ENCODE measurements around the gene SURF2. TPM values are rescaled to one million over a fixed set of nuclear protein-coding genes. Genes with fewer than 3 reads are reported as not detected.

The SURF2 gene
- total RNA-seq, 1 experiment from 2014 or later = 20.6 TPM

GRCh38 chr9:133393399-133393798, 37.0 kb downstream of the SURF2 start:
- BruUV-seq (replicated peaks) = no TSS peak
- DNase-seq = no peak
- Mint-ChIP-seq H3K27me3 (ENCODE audit: unreplicated experiment) (peaks cover 64% of the 10 kb centered on the region), H3K36me3 (ENCODE audit: insufficient read depth, unreplicated experiment) (no peaks in the 10 kb centered on the region), H3K4me1 (ENCODE audit: low read depth, unreplicated experiment) (no peaks in the 10 kb centered on the region), H3K4me3 (ENCODE audit: low read depth, unreplicated experiment) (no peak overlapping the region), H3K9me3 (ENCODE audit: low read depth, unreplicated experiment) (no peaks in the 10 kb centered on the region), H3K27ac (ENCODE audit: unreplicated experiment) (no peak overlapping the region)
- CTCF ChIA-PET = no interaction called here
- intact Hi-C loops (cut with micrococcal nuclease; ENCODE audit: unreplicated experiment) = no loop called here
- TF ChIP-seq, protein P1, sequence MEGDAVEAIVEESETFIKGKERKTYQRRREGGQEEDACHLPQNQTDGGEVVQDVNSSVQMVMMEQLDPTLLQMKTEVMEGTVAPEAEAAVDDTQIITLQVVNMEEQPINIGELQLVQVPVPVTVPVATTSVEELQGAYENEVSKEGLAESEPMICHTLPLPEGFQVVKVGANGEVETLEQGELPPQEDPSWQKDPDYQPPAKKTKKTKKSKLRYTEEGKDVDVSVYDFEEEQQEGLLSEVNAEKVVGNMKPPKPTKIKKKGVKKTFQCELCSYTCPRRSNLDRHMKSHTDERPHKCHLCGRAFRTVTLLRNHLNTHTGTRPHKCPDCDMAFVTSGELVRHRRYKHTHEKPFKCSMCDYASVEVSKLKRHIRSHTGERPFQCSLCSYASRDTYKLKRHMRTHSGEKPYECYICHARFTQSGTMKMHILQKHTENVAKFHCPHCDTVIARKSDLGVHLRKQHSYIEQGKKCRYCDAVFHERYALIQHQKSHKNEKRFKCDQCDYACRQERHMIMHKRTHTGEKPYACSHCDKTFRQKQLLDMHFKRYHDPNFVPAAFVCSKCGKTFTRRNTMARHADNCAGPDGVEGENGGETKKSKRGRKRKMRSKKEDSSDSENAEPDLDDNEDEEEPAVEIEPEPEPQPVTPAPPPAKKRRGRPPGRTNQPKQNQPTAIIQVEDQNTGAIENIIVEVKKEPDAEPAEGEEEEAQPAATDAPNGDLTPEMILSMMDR (IDR thresholded peaks at IDR 0.05; ENCODE audit: unreplicated experiment) = no peak

- no peak for DNase-seq
- H3K4me1 Mint-ChIP-seq (ENCODE audit: low read depth, unreplicated experiment) = no peaks in the 10 kb centered on the region
- H3K9me3 Mint-ChIP-seq (ENCODE audit: low read depth, unreplicated experiment) = no peaks in the 10 kb centered on the region
- H3K36me3 Mint-ChIP-seq (ENCODE audit: insufficient read depth, unreplicated experiment) = no peaks in the 10 kb centered on the region
- intact Hi-C loops (cut with micrococcal nuclease; ENCODE audit: unreplicated experiment) = no loop called here
- TF ChIP-seq, protein P1 (IDR thresholded peaks at IDR 0.05; ENCODE audit: unreplicated experiment) = no peak
- H3K27ac Mint-ChIP-seq (ENCODE audit: unreplicated experiment) = no peak overlapping the region
- H3K27me3 Mint-ChIP-seq (ENCODE audit: unreplicated experiment) = peaks cover 56% of the 10 kb centered on the region
- H3K4me3 Mint-ChIP-seq (ENCODE audit: low read depth, unreplicated experiment) = no peak overlapping the region
- BruUV-seq (replicated peaks) = no TSS peak
- CTCF ChIA-PET = no interaction called here
Measured at GRCh38 chr9:133394687-133395271, 38.4 kb downstream of the SURF2 start.

DNA sequence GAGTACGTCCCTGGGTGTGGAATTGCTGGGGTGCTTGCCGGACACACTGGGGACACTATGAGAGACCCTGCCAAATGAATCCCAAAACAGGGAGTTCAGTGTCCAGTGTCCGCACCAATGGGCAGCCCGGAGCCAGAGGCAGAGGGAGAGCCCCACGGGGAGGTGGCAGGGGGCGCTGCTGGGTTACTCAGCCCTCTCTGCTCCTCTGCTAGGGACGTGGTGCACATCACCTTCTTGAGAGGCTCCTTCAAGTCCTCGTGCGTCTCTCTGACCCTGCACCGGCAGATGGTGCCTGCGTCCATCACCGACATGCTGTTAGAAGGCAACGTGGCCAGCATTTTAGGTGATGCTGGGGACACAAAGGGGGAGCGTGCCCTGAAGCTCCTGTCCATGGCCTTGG, 40.6 kb downstream of the SURF2 start:
- Mint-ChIP-seq H3K27me3 (ENCODE audit: unreplicated experiment) (peaks cover 39% of the 10 kb centered on the region), H3K4me1 (ENCODE audit: low read depth, unreplicated experiment) (no peaks in the 10 kb centered on the region), H3K36me3 (ENCODE audit: insufficient read depth, unreplicated experiment) (peaks cover 5% of the 10 kb centered on the region), H3K4me3 (ENCODE audit: low read depth, unreplicated experiment) (no peak overlapping the region), H3K9me3 (ENCODE audit: low read depth, unreplicated experiment) (no peaks in the 10 kb centered on the region), H3K27ac (ENCODE audit: unreplicated experiment) (no peak overlapping the region)
- intact Hi-C loops (cut with micrococcal nuclease; ENCODE audit: unreplicated experiment) = no loop called here
- BruUV-seq (replicated peaks) = no TSS peak
- no peak for DNase-seq
- CTCF ChIA-PET = no interaction called here
- TF ChIP-seq, protein P1 (IDR thresholded peaks at IDR 0.05; ENCODE audit: unreplicated experiment) = no peak

DNA sequence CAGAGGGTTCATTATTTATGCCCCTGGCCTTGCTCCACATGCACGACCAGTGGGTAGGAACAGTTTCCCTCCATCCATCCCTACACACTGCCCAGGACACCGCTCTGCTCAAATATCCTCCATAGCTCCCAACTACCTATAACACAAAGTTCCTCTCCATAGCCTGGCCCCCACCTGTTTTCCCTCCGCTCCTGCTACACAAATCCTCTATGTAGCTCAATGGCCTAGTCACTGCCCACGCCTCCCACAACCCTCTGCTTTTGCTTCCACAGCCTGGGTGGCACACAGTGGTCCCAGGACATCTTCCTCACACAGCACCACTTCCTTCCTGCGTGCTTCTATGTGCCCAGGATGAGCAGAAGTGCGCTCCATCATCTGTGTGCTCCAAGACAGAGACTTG, 41.0 kb downstream of the SURF2 start:
- Mint-ChIP-seq H3K36me3 (ENCODE audit: insufficient read depth, unreplicated experiment) (peaks cover 5% of the 10 kb centered on the region), H3K4me1 (ENCODE audit: low read depth, unreplicated experiment) (no peaks in the 10 kb centered on the region), H3K27ac (ENCODE audit: unreplicated experiment) (no peak overlapping the region), H3K27me3 (ENCODE audit: unreplicated experiment) (peaks cover 39% of the 10 kb centered on the region), H3K9me3 (ENCODE audit: low read depth, unreplicated experiment) (no peaks in the 10 kb centered on the region), H3K4me3 (ENCODE audit: low read depth, unreplicated experiment) (no peak overlapping the region)
- TF ChIP-seq, protein P1 (IDR thresholded peaks at IDR 0.05; ENCODE audit: unreplicated experiment) = no peak
- CTCF ChIA-PET = no interaction called here
- no TSS peak for BruUV-seq (replicated peaks)
- intact Hi-C loops (cut with micrococcal nuclease; ENCODE audit: unreplicated experiment) = no loop called here
- no peak for DNase-seq
